Vein endothelial cell (primary cell): Measurements from ENCODE around the gene PRKCB. TPM values are rescaled to one million over a fixed set of nuclear protein-coding genes. Genes with fewer than 3 reads are reported as not detected.

ENCODE experiments used
- small RNA-seq: library from RNA; depleted of rRNA; stranded (forward); fragments of <200 nt; gene quantifications from one replicate; pipeline ENCODE3, GENCODE V24; 2012
- total RNA-seq: library from RNA; depleted of rRNA; stranded (reverse); fragments of >200 nt; gene quantifications from 2 replicates; pipeline ENCODE4 v1.2.3, GENCODE V29; 2012

PRKCB gene
- under 0.01 TPM in 1 of 2 replicates, not detected in the other for total RNA-seq

DNA sequence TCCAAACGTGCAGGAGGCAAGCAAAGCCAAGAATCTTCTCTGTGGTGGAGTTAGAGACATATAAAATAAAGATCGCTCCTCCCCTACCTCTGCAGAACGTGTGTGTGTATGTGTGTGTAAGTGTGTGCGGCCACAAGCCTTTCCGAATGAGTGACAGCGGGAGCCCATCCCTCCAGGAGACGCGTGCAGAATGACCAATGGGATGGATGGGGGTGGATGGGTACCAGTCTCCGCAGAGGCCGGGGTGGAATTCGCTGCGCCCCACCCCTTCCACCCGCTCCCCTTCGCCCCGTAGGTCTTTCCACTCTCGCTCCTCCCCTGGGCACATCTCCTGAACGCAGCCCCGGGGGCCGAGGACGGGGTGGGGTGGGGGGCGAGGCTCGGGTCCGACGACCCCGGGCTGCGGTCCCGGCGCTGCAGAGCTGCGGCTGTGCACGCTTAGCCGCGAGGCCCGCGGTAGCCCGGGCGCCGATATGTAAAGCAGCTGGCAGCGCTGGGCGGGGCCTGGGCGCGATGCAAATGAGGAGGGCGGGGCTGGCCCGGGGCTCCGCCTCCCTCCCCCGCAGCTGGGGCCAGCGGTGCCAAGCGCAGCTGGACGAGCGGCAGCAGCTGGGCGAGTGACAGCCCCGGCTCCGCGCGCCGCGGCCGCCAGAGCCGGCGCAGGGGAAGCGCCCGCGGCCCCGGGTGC is at the start of gene PRKCB:
PRKCB (plus strand) TSS at position 594 of the 688 bp plus-strand sequence.

DNA sequence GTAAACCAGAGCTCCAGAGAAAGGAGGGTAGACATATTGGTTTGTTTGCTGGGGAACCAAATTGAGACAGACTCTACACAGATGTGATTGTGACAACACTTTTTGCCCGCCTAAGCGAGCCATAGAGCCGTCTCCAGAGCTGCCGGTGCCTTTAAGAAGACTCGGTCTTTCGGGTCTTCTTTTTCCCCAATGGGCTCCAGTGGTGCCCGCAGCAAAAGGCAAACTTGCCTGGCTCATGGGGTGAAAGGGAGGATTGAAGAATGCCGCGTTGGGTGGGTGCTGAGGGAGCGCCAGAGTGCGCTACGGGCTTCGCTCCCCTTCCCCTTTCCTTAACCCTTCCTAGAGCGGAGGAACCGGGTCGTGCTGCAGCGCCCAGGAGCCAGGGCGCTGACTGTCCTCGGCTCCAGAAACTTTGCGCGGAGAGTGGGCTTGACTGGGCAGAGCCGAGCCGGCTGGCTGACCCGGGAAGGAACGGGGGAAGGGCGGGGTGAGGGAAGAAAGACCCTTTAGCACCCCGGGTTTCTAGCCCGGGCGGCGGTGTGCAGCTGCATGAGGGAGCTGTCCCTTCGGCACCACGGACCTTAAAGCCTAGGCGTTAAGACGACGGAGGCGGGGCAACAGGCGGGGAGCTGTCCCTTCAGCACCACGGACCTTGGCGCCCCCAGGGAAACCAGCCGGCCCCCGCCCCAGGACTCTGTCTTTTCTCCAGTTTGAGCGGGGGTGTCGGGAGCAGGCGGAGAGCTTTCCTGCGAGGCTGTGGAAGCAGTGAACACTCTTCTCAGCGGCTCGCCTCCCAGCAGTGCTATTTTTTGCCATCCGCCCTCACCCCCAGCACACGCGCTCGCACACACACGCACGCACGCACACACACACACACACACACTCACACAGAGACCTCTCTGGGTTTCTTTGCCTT is 419.9 kb downstream of the PRKCB start, which contains the start of gene CACNG3:
CACNG3 (plus strand) TSS at position 880 of the 916 bp plus-strand sequence. CDS start 420 bp downstream, outside the sequence.

Small RNA genes within 50 kb of the gene (small RNA-seq; reads per million reads assigned to genes)
- gene MIR1273H: not detected

Other genes with a start within 250 kb of the PRKCB start
- 104 and 112 TPM in 2 replicates for gene NDUFAB1, start 239.7 kb upstream of the PRKCB start, total RNA-seq
- gene PALB2, start 194.7 kb upstream of the PRKCB start, total RNA-seq: 11.1 and 19.5 TPM in 2 replicates
- 66.0 and 85.2 TPM in 2 replicates for gene DCTN5, start 194.5 kb upstream of the PRKCB start, total RNA-seq
- gene PLK1, start 157.1 kb upstream of the PRKCB start, total RNA-seq: 22.5 and 36.5 TPM in 2 replicates
- not detected in 2 replicates for gene ERN2, start 122.8 kb upstream of the PRKCB start, total RNA-seq
- gene CHP2, start 81.0 kb upstream of the PRKCB start, total RNA-seq: not detected in 2 replicates